Middle frontal gyrus (tissue), 1 donor: ENCODE measurements around the gene FOXC2.

ENCODE experiments used
- DNase-seq: peaks from one replicate; pipeline ENCODE4 v3.0.0-alpha.2; 2015; ENCODE audit warnings: low spot score; ENCODE audit errors: extremely low spot score

Gene FOXC2

DNA sequence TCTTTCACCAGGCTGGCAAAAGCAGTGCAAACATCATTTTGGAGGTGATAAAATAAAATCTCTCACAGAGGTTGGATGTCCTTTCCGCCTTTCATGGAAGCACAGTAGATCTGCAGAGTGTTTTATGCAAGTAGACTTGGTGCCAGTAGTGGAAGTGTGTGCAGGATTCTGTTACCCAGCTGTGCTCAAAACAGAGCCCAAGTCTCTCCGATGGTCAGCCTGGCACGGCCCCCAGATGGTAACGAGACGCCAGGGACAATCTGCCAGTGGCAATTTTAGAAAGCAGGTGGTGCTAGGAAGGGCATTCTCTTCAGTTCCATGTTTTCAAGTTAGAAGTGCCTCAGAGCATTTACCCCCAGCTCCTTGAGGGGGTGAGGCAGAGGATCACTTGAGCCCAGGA, 10.1 kb upstream of the FOXC2 start:
- DNase-seq: no peak

DNA sequence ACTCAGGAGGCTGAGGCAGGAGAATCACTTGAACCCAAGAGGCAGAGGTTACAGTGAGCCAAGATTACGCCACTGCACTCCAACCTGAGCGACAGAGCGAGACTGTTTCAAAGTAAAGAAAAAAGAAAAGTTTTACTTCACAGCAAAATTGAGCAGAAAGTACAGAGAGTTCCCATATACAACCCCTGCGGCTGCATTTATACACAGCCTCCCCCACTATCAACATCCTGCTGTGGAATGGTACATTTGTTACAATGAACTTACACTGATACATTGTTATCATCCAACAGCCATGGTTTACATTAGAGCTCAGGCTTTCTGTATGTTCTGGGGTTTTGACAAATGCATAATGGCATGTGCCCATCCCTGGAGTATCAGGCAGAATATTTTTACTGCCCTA, 9.0 kb upstream of the FOXC2 start:
- DNase-seq: no peak

DNA sequence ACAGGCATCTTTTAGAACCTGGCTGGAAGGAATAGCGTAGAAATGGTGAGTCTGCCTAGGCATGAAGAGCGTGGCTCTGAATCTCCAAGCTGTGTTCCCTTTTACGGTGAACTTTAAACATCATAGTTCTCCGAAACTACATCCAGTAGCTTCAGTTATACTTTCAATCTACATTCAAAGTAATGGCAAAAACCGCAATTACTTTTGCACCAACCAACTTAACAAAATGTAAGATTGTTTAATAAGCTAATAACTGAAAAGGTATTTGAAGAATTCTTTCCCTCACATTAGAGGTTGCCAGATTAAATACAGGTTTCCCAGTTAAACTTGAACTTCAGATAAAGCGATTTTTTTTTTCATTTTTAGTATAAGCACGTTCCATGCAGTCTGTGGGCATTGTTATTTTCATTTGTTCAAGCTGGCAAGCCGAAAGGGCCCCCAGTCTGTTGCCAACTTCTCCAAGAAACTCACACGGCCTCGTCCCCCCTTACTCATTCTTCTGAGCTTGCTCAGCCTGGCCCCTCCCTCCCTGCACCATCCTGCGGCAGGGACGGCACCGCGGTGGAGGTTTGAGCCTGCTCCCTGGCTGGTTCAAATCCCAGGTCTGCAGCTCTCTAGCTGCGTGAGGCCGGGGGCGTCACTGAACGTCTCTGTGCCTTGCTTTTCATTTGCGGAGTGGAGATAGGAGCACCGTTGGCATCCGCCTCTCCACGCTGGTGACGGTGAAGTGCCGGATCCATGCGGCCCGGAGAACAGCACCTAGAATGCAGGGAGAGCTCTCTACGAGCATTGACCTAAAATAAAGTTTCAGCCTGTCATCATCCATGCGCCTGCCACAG, 8.1 kb upstream of the FOXC2 start:
- DNase-seq: no peak

DNA sequence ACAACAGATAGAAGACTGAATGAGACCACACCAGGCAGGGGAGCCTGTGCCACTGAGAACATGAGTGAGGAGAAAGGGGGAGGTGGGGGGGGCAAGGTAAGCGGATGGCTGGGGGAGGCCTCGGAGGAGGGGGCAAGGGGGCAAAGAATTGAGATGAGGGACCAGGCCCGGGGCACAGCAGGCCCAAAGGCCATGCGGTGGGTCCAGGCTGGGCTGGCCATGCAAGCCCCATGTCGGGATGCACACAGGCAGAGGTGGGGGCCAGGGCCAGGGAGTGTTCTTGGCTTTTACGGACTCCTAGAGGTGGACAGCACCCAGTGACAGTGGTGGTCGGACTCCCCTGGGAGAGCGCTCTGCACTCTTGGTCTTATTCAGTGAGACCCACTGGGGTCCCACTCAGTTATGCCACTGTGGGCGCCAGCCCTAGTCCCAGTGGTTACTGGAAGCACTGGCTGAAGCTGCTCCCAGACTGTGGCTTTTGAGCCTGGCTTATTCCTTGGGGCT, 6.8 kb upstream of the FOXC2 start:
- DNase-seq: no peak

DNA sequence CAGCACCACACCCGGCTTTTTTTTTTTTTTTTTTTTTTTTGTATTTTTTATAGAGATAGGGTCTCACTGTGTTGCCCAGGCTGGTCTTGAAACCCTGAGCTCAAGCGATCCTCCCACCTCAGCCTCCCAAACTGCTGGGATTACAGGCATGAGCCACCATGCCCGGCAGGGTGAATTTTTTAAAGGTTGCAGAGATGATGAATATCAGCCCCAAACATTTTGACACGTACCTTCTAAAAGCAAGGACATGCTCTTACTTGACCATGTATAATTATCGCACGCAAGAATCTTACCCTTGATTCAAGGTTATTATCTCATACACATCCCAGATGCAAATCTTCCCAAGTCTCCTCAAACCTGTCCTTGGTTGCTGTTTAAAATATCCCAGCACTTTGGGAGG, 4.3 kb upstream of the FOXC2 start:
- DNase-seq: no peak

DNA sequence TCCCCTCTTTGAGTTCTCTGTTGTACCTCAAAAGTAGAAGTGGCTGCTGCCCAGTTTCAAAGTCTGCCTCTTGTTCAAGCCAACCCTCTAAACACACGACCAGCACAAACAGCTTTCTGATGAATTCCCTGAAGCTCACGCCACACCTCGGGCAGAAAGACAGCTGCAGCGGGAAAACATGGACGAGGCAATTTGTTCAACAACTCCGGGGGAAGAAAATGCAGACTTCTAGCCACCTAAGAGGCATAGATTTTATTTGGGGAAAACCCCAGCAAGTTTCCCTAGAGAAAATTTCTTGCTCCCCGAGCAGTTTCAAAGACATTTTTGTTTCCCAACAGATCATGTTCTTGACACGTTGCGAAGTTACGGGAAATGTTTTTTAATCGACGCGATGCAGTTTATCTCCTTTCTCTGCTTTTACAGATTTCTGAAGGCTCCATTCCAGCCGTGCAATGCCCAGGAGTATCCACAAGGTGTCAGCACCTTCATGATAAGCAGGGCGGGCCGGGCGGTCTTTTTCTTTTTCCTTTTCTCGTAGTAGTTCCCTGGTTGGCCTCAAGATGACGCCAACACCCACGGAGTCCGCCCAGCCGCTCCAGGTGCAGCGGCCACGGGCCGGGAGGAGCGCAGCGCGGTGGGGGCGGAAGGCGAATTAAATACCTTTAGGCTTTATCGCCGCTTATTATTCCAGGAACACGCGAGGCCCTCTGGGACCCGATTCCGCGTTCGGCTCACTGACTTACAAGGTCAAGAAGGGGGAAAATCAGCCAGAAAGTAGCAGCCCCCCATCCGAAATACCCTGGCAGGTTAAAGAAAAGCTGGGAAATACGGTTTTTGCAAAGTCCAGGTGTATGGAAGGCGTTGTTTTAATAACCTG, 2.9 kb upstream of the FOXC2 start:
- peak; percentile 84 for DNase-seq

DNA sequence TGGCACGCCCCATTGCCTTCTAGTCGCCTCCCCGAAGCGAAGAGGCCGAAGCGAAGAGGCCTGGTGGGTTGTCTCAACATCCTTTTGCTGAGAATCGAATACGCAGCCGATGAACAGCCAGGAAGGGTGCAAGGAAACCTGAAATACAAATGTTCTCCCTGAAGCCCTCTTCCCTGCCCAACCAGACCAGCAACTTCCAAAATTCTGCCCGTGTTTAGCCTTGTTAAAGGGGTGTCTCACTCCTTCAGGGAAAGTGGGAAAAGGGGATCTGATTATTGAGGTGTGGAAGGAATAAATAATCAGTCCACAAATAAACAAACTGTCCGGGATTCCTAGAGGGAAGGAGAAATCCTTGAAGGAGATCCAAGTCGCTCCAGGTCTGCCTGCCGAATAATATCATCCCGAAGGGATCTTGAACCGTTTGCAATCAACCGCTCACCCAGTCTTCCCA, 1.4 kb upstream of the FOXC2 start:
- no peak for DNase-seq

DNA sequence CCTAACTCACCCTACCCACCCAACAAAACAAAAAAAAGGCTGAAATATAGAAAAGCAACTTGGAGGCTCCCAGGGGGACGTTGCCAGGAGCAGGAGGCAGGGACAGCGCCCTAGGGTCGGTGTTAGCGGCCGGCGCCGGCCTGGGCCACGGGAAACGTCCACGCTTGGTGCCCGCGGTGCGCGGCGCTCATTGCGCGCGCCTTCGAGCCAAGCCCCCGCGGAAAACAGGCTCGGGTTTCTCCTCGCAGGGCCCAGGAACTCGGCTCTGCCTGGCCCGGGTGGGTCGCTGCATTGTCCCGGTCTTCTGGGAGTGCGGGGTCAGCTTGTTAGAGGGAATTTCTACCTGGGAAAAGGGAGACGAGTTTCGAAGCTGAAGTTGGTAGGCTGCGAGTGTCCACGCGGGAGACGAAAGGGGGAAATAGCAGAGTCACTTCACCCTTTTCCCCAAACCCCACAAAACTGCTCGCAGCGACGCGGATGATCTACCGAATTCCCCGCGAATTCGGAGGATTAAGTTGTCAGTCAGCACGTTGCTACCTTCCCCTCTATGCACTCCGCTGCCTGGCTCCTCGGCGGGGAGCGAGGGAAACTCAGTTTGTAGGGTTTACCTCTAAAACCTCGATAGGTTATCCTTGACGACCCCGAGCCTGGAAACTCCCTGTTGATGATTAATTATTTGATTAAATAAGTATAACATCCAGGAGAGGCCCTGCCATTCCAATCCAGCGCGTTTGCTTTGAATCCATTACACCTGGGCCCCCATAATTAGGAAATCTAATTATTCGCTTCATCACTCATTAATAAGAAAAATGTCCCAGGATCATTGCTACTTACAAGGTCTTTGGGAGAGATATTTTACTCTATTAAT, 751 bp upstream of the FOXC2 start:
- no peak for DNase-seq

DNA sequence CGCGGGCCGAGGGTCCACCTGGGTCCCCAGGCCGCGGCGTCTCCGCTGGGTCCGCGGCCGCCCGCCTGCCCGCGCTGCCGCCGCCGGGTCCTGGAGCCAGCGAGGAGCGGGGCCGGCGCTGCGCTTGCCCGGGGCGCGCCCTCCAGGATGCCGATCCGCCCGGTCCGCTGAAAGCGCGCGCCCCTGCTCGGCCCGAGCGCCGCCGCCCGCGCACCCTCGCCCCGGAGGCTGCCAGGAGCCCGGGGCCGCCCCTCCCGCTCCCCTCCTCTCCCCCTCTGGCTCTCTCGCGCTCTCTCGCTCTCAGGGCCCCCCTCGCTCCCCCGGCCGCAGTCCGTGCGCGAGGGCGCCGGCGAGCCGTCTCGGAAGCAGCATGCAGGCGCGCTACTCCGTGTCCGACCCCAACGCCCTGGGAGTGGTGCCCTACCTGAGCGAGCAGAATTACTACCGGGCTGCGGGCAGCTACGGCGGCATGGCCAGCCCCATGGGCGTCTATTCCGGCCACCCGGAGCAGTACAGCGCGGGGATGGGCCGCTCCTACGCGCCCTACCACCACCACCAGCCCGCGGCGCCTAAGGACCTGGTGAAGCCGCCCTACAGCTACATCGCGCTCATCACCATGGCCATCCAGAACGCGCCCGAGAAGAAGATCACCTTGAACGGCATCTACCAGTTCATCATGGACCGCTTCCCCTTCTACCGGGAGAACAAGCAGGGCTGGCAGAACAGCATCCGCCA, 504 bp downstream of the FOXC2 start:
- no peak for DNase-seq

DNA sequence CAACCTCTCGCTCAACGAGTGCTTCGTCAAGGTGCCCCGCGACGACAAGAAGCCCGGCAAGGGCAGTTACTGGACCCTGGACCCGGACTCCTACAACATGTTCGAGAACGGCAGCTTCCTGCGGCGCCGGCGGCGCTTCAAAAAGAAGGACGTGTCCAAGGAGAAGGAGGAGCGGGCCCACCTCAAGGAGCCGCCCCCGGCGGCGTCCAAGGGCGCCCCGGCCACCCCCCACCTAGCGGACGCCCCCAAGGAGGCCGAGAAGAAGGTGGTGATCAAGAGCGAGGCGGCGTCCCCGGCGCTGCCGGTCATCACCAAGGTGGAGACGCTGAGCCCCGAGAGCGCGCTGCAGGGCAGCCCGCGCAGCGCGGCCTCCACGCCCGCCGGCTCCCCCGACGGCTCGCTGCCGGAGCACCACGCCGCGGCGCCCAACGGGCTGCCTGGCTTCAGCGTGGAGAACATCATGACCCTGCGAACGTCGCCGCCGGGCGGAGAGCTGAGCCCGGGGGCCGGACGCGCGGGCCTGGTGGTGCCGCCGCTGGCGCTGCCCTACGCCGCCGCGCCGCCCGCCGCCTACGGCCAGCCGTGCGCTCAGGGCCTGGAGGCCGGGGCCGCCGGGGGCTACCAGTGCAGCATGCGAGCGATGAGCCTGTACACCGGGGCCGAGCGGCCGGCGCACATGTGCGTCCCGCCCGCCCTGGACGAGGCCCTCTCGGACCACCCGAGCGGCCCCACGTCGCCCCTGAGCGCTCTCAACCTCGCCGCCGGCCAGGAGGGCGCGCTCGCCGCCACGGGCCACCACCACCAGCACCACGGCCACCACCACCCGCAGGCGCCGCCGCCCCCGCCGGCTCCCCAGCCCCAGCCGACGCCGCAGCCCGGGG, 1.3 kb downstream of the FOXC2 start:
- DNase-seq: no peak

DNA sequence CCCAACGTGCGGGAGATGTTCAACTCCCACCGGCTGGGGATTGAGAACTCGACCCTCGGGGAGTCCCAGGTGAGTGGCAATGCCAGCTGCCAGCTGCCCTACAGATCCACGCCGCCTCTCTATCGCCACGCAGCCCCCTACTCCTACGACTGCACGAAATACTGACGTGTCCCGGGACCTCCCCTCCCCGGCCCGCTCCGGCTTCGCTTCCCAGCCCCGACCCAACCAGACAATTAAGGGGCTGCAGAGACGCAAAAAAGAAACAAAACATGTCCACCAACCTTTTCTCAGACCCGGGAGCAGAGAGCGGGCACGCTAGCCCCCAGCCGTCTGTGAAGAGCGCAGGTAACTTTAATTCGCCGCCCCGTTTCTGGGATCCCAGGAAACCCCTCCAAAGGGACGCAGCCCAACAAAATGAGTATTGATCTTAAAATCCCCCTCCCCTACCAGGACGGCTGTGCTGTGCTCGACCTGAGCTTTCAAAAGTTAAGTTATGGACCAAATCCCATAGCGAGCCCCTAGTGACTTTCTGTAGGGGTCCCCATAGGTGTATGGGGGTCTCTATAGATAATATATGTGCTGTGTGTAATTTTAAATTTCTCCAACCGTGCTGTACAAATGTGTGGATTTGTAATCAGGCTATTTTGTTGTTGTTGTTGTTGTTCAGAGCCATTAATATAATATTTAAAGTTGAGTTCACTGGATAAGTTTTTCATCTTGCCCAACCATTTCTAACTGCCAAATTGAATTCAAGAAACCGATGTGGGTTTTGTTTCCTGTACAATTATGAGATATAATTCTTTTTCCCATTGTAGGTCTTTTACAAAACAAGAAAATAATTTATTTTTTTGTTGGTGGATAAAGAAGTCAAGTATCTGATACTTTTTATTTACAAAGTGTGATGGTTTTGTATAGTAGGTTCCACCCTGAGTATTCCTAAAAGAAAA, 2.3 kb downstream of the FOXC2 start:
- DNase-seq: no peak

DNA sequence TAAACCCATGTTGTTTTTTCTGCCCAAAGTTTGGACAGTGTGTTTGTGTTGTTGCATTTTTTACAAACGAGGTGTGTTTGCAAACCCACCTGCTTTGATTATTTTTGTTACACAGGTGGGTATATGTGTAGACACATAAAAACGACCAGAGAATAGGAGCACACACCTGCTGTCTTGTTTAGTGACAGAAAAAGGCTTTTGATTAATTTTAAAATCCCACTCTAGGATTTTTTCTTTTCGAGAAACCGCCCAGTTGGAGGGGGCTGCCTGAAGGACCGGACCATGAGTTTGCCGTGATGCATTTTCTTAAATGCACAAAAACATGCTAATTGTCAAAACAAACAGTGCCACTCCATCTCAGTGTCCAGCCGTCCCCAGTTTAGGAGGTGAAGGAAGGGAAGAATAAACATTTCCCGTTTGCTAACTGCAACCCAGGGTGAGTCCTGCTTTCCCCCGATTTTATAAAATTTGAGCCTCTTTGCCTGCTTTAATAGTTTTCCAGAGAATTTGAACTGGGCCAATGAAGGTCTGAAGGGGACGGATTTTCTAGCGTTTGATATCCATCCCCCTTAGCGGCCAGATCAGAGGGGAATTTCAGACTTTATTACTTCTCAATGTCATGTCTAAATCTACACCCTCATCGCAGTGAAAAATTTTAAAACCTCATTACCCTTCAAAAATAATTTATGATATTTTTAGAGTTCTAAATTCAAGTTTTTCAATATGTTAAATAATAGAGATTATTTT, 3.2 kb downstream of the FOXC2 start:
- no peak for DNase-seq

DNA sequence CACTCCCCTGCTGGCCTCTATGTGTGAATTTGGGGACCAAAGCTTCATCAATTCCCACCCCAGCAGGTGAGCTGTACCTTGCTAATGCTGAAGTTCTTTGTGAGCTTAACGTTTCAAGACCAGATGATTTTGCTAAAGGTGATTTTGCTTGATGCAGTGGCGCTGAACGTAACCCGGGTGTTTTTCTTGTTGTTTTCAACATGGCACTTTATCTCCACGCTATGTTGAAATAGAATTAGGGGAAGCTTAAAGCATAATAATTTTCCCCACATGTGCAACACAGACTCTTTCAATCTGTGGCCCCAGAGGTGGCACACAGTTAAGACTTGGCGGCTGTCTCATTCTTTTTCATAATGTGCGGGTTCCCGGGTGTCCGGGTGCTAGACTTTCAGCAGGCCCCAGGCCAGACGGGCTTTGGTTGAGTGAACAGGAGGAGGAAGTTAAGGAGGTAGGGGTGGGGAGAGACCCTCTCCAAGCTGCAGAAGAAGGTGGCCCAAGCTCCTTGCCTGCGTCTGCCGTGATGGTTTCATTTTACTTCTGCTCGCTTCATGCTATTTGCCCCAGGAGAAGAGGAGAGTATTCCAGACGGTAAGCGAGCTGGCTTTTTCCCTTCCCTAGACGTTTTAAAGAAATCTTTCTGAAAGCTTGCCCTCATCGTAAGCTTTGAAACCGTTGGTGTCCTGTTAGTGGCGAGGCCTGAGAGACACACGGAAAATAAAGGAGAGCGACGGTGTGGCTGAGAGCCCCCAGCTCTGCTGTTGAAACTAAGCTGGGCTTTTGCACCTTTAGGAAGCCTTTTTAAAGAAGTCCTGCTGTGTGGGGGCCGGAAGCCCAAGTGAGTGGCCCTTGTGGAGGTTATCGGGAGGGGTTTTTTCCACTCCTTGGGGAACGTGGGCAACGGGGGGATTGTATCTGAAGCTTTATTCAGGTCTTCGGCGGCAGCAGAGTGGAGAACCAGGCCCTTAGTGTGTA, 4.2 kb downstream of the FOXC2 start:
- DNase-seq: no peak

DNA sequence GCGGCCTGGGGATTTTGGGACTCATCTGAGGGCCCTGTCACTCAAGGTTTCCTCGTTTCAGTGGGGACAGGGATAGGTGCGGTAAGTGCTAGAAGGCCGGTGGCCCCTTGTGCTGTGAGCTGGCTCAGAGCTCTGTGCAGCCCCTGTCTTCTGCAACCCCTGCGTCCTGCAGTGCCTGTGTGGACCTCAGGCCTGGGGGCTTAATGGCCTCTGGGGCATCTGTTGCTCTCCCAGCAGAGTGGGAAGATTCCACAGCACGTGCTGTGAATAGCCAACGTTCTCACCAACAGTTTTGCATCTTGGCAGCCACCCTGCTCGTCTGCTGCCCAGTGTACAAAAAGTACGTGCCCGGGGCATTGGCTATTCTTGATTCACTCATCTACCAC, 4.9 kb downstream of the FOXC2 start:
- DNase-seq: no peak

DNA sequence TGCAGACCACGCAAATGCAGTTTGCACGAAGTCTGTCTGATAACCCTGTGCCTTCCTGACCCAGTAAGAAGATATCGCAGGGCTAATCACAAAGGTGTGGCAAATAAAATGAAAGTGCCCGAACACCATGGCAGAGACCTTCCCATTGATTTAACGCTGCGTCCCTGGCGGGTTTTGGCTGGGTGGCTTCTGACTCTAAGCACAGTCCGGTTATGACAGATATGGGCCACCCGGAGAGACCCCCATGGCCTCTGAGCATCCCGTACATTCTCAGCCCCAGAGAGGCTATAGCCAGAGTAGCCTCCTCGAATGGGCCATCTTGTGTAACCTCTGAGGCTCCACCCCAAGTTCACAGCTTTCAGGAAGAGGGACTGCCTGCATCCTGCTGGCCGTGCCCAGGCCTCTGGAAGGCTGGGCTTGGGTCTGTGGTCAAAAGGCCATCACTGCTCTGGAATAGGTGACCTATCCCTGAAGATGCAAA, 5.5 kb downstream of the FOXC2 start:
- DNase-seq: no peak

DNA sequence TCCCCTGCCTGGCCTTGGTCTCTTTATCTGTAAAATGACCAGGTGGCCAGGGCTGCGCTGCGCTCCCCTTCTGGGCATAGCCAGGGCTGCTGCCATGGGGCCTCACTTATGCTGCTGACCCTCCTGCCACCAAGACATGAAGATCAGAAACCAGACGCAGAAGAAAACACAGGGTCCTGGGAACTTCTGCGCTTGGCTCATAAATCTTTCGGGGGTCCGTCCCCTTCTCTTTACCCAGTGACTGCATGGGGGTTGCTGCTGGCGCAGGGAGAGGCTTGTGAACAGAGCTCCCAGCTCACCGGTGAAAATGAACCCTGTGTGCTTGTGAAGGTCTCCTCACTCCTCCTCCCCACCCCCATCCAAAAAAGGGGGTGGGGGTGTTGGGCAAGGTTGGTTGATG, 6.0 kb downstream of the FOXC2 start:
- DNase-seq: no peak

DNA sequence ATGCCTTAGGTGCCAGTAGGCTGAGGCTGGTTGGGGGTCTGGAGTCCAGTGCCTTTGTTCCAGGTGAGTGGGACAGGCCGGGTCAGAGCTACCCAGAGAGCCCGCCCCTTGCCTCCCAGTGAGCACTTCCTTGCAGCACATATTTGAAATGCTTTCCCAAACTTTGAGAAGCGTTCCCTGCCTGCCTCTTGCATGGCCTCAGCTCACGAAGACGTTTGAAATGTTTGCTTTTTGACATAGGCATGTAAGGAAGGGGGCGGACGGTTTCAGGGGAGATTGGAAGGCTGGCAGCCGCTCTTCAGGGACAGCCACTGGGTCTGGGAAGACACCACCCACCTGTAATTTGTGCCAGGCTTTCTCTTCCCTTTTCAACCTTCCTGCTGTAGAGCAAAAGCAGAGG, 6.6 kb downstream of the FOXC2 start:
- DNase-seq: no peak
